Activated T-cell treated with anti-CD3 and anti-CD28 coated beads for 4 hours (primary cell): ENCODE results near the gene RET.

Experiments used
- DNase-seq: peaks from one replicate; pipeline ENCODE4 v3.0.0-alpha.2; 2020

Gene RET

DNA sequence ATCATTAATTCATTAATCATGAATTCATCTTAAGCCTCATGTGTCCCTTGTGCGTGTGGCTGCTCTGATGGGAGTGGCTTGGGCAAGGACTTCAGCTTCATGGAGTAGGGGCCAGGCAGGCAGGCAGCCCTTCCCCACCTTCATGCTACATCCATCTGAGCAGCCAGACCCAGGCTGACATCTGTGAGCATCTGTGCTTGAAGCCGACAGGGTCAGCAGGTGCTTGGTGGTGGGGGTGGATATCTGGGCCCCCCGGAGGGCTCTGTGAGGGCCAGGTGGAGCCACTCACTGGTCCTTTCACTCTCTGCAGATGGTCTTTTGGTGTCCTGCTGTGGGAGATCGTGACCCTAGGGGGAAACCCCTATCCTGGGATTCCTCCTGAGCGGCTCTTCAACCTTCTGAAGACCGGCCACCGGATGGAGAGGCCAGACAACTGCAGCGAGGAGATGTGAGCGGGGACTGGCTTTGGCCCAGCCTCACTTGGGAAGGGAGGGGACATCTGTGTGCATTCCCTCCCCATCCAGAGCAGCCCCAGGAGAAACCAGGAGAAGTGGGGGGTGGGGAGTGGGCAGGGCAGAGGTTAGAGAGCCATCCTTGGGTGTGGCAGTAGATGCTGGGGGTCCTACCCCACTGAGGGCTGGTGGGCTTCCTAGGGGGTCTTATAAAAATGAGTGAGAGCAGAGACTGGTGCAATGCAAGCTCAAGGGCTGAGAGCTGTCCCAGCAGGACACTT lies 46.7 kb downstream of the RET start:
- no peak for DNase-seq

DNA sequence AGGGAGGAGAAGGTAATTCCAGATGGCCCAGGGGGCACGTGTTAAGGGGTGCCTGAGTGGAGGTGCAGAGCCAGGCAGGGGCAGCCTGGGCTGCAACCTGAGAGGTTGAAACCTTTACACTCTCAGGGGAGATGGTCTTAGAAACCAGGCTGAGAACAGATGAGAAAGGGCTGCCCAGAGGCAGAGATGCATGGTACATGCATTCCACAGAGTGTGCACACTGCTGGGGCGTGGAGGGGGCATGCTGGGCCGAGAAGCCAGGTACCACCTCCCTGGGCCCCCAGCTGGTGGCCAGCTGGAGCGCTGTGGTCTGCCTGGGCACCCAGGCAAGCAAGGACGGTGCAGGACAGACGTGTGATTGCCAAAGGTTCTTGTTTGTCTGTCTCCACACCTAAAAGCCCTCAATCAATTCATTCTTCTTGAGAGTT lies 47.2 kb downstream of the RET start:
- DNase-seq, result no peak

DNA sequence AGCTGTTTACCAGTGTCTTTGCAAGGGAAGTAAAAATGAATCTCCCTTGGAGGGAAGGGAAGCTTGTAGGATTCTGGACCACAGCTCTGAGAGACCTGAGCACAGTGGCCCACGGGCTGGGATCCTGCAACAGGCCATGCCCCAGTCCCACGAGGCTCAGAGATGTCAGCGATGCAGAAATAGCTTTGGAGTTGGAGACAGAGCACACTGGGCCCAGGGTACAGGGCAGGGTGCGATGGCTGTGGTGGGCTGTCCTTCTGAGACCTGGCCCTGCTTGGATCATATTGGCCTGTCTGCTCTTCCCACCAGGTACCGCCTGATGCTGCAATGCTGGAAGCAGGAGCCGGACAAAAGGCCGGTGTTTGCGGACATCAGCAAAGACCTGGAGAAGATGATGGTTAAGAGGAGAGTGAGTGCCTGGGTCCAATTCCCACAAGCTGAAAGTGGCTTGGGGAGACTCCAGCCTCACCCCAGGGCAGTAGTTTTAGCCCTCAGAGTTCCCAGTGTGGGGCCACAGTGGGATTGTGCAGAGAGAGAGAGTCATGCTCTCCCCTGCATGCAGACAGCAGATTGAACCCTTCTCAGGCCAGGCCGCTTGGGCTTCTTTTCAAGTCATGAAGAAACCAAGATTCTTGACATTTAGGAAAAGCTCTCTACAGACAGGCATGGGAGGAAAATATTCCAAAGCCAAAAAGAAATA lies 47.9 kb downstream of the RET start:
- no peak for DNase-seq

DNA sequence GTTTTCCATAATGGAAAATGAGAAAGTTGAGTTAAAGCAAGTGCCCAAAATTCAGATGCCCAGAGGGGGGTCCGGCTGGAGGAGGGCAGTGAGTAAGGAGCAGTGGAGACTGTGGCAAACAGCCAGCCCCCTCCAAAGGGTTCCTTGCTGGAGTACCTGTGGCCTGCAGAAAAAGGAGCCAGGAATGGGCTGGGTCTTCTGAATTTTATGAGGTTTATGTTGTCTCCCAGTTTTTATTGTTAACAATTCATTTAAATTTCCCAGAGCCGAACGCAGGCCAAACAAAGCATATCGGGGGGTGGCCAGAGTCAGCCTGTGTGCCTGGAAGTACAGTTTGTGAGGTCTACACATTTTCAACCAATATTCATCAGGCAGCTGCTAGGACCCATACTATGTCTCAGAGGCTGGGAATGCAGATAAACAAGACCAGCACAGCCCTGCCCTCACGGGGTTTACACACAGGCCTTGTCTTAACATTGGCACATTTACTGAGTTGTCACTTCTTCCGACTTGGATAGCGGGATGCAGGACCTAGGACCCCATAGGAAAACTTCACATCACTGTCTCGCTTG lies 48.5 kb downstream of the RET start:
- DNase-seq, result no peak

DNA sequence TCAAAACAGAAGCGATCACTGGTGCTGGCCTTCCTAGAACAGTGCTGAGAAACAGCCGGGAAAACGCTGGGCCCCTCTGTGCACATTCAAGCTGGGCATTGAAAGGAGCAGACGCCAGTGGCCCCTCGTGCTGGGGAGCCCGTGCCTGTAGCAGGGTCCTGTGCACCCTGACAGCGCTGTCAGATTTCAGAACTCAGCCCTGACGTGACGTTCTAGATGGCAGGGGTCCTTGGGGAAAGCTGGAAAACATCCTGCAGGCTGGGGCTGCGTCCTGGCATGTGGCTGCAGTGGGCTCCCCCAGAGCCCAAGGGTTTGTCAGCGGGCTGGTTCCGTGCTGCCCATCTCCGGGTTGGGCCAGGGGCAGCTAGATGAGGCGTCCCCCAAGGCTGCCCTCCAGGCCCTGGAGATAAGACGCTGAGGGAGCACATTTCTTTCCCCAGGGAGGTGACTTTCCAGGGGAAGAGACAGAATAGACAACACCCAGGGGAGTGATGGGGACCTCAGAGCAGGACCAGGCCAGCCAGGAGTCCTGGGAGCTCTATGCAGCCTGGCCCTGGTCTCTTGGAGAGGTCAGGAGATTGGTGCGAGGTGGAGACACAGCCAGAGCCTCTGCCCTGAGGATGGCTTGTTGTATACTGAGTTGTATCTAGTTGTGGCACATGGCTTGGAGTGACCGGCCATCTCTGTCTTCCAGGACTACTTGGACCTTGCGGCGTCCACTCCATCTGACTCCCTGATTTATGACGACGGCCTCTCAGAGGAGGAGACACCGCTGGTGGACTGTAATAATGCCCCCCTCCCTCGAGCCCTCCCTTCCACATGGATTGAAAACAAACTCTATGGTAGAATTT lies 49.2 kb downstream of the RET start:
- DNase-seq, result no peak

DNA sequence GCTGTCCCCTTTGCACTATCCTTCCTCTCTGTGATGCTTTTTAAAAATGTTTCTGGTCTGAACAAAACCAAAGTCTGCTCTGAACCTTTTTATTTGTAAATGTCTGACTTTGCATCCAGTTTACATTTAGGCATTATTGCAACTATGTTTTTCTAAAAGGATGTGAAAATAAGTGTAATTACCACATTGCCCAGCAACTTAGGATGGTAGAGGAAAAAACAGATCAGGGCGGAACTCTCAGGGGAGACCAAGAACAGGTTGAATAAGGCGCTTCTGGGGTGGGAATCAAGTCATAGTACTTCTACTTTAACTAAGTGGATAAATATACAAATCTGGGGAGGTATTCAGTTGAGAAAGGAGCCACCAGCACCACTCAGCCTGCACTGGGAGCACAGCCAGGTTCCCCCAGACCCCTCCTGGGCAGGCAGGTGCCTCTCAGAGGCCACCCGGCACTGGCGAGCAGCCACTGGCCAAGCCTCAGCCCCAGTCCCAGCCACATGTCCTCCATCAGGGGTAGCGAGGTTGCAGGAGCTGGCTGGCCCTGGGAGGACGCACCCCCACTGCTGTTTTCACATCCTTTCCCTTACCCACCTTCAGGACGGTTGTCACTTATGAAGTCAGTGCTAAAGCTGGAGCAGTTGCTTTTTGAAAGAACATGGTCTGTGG lies 50.0 kb downstream of the RET start:
- no peak for DNase-seq

DNA sequence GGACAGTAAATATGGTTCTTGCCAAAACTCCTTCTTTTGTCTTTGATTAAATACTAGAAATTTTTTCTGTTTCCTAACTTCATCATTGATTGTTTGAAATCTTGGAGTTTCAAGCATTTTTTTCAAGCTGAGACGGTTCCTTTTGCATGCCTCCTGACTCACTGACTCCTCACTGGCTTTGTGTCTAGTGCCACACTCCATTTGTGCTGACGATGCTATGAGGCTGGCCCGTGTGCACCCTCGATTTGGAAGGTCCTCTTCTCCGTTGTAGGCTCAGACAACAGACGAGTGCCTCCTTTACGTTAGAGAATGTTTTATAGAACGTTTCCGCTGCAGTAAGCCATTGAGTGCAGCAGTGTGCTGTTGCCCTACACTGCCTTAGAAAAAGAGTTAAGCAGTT lies 50.6 kb downstream of the RET start:
- no peak for DNase-seq

DNA sequence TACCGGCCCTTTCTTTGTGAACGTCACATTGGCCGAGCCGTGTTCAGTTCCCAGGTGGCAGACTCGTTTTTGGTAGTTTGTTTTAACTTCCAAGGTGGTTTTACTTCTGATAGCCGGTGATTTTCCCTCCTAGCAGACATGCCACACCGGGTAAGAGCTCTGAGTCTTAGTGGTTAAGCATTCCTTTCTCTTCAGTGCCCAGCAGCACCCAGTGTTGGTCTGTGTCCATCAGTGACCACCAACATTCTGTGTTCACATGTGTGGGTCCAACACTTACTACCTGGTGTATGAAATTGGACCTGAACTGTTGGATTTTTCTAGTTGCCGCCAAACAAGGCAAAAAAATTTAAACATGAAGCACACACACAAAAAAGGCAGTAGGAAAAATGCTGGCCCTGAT lies 51.5 kb downstream of the RET start:
- no peak for DNase-seq

DNA sequence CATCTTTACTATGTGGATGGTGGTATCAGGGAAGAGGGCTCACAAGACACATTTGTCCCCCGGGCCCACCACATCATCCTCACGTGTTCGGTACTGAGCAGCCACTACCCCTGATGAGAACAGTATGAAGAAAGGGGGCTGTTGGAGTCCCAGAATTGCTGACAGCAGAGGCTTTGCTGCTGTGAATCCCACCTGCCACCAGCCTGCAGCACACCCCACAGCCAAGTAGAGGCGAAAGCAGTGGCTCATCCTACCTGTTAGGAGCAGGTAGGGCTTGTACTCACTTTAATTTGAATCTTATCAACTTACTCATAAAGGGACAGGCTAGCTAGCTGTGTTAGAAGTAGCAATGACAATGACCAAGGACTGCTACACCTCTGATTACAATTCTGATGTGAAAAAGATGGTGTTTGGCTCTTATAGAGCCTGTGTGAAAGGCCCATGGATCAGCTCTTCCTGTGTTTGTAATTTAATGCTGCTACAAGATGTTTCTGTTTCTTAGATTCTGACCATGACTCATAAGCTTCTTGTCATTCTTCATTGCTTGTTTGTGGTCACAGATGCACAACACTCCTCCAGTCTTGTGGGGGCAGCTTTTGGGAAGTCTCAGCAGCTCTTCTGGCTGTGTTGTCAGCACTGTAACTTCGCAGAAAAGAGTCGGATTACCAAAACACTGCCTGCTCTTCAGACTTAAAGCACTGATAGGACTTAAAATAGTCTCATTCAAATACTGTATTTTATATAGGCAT lies 52.3 kb downstream of the RET start:
- DNase-seq, result no peak

DNA sequence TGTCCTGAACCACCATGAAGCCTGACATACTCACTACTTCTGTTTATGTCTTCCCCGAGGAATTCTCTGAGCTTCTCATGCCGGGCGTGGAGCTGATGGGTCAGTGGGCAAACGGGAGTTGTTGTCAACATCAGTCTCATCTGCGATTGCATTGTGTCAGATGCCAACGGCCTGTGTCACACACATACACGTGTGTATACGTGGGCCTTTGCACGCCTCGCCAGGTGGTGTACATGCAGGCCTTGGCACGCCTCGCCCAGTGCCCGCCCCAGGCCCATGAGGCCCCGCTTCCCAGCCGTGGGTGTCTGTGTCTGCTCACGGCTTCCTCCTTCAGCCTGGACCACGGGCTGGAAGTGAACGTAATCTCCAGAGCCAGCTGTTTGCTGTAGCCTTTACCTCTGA lies 53.9 kb downstream of the RET start:
- DNase-seq, result no peak

DNA sequence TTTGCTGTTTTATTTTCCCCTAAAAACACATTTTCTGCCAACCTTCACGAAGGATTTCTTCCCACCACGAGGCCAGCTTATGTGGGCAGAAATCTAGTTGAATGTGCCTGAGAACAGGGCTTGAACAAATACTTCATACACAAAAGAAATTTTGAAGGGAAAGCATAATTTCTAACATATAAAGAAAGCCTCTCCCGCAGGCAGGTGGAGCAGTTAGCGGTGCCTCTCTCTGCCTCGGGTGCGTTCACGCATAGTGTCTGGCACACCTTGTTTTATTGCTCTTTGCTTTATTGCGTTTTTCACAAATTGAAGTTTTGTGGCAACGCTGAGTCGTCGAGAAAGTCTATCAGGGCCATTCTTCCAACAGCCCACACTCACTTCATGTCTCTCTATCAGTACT lies 54.4 kb downstream of the RET start:
- no peak for DNase-seq

DNA sequence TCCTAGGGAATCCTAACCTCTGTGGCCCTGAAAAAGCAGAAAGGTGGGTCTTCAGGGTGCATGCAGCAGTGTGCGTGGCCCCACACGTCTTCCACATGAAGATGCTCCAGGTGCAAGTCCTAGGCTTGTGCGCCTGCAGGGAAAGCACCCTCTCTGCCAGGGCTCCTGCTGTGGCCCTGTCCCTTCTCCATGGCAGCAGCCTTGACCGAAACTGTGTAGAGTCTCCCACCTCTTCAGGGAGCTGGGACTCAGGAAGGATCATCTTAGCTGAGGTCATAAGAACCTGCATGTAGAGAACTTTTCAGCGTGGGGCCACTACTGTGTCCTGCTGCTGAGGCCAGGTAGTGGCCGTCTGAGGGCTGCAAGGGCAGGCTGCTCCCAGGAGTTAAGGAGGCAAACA lies 55.0 kb downstream of the RET start:
- DNase-seq, result no peak

DNA sequence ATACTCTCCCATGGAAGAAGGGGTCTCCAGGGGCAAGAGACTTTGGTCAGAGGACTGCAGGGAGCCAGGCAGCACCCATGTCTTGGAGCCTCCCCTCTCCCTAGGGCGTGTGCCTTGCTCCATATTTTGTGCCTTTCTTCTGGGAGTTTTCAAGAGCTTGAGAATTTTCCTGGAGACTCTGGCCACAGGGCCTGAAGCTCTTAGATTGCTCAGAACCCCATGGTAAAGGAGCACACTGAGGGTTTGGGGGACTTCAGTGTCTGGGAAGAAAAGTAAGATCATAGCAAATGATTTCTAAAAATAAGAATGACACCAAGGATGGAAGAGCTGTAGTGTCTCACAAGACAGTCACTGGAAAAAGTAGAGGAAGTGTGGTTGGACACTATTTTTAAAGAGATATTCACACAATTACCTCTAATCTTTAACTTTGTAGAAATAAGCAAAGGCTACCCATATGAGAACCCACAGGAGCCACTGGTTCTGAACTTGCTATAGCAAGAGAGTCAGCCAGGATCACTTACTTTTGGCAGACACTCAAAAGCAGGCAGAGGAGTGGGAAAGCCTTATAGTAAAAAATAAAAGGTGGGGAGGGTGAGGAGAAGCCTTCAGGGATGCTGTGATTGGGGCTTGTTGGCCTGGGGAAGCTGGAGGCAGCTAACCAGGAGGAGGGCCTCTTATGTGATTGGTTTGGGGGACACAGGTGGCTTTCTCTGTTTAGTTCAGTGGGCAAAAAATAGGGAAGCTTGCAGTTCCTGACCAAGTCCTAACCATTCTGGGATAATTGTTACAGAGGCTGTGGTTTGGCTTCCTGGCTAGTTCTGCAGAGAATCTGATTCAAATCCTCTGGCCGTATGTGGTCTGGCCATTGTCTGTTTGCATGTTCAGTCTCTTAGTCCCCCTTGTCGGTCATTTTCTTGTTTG lies 56.3 kb downstream of the RET start:
- no peak for DNase-seq

DNA sequence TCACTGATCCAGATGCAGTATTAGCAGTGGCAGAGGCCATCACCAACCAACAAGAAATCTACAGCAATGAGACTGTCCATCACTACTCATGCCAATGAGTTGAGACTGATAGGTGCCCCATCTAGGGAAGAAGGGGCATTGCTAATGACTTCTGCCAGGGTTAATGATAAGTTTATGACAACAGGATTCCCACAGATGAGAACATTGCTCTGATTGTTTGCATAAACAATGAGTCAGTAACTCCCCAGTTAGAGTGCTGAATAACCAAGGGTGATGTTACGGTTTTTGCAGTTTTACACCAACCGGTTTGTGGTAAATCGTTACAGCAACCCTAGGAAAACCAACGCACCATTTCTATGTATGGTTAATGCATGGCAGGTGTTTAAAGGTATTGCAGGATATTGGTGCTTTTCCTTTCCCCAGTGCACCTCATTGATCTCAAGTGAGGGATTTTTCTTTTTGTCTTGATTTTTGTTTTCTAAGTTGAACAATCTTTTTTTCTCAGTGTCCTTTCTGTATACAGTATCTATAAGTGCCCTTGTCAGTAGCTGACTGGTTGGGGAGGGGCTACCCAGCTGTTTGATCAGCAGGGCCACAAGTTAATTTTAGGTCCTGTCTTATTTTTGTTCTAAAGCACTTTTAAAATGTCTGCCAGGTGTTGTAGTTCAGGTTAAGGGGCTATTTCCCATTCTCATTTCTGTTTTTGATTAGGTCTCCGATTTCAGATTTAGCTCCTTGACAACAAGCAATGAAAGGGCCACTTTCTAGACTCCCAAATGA lies 57.4 kb downstream of the RET start:
- no peak for DNase-seq

DNA sequence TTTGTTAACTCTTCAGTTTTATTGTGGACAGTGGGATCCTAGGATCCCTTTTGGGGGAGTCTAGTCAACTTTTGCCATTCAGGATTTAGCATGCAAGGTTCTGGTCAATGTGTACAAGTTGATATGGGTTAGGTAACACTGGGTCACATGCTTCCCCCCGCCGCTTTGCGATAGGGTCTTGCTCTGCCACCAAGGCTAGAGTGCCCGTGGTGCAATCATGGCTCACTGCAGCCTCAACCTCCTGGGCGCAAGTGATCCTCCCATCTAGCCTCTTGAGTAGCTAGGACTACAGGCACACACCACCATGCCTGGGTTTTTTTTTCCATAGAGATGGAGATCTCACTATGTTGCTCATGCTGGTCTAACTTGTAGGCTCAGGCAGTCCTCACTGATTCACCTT lies 58.2 kb downstream of the RET start:
- DNase-seq, result no peak

DNA sequence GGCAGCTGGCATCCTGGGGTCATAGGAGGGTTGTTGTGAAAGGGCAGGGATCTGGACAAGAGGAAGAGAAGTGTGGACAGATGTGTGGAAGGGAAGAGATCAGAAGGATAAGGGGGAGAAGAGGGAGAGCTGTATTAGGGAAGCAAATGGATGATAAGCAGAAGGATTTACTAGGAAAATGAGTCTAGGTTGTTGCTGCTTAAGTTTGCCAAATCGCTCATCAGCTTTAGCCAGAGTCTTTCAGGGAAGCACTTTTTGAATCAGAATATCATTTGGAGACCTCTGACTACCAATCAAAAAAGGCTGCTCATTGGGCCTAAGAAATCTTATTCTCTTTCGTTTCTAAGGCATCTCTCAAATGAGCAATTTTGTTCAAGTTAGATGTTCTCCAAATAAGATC lies 58.8 kb downstream of the RET start:
- no peak for DNase-seq

DNA sequence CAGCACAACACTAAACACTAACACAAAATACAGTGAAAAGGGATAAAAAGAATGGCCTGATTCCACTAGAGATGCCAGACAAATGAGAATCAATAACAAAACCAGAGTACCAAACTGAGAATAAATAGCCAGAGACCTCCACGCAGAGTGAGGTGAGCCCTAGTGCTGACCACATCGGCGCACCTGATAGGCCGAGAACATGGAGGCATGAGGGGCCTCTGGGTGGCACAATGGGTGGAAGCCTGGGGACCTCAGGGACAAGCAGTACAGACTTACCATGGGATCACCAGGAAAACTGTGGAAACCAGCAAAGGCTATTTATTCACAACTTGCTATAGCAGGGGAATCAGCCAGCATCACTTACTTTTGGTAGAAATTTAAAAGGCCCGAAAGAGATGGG lies 59.6 kb downstream of the RET start:
- no peak for DNase-seq

DNA sequence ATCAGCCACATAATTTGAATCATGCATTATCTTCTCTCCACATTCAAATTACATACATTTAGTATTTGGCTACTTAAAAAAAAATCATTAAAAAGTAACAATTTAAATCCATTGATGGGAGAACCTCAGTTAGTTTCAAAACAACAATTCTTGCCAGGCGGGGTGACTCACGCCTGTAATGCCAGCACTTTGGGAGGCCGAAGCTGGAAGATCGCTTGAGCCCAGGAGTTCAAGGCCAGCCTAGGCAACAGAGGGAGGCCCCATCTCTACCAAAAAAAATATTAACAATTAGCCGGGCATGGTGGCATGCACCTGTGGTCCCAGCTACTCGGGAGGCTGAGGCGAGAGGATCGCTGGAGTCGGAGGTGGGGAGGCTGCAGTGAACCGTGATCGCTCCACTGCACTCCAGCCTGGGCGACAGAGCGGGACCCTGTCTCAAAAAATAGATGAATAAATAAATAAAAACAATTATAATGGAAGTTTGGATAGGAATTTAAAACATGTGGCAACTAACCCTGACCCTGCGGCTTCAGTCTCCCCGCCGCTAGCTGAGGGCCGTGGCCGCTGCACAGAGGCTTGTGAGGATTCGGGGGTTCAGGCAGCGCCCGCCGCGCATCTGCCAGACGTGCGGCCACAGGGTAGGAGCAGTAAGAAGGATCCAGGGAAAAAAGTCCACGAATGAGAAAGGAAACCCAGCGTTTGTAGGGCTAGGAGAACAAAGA lies 60.3 kb downstream of the RET start:
- no peak for DNase-seq

DNA sequence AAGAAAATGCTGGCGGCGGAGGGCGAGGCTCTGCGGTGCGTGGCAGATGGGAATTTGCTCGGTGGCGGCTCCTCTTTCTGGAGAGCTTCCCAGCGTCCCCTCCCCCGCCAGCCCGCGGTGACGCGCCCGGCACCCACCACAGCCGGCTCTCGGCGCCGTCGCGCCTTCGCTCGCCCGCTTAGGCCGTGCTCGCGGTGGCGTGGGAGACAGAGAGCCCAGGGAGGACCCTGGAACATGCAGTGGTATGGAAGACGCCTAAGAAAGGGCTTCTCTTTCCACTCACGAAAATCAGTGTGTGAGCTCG lies 60.8 kb downstream of the RET start:
- peak; percentile 20 for DNase-seq
